Measurements from ENCODE around the gene TANGO6.
"Not testable (repeated sequence)": the region's sequence is repeated elsewhere in the genome, so short reads cannot be mapped to it uniquely, and the experiment has no call there.

Gene TANGO6

DNA sequence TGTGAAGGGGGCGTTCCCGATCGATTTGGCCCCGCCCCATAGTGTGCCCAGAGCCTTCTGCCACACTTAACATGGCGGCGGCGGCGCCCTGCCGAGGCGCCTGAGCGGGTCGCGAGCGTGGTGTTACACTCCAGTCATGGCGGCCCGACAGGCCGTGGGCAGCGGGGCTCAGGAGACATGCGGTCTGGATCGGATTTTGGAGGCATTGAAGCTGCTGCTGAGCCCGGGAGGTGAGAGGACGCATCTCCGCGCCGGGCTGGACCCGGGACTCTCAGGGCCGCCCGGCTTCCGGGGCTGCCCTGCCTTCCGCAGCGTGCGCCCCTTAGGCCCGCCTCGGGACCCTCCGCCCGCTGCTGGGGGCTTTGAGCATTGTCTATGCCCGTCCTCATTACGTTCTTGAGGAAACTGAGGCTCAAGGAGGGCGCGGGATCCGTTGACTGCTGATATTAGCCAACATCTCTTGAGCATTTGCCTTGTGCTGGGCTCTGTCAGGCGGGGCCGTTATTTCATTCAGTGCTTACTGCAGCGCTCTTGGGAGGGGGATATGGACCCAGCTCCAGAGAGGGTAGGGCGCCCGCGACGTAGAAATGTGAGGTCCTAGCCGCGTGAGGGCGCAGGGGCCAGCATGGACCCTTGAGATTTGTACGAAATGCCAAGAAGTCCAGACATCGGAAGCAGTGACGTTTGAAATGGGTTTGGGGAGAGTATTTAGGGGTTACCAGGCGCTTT, at the start of gene TANGO6:
TANGO6 (plus strand) TSS at position 50 of the 729 bp plus-strand sequence; CDS start at position 137, 87 bp downstream.
- DNase-seq, result peak; percentile 89

DNA sequence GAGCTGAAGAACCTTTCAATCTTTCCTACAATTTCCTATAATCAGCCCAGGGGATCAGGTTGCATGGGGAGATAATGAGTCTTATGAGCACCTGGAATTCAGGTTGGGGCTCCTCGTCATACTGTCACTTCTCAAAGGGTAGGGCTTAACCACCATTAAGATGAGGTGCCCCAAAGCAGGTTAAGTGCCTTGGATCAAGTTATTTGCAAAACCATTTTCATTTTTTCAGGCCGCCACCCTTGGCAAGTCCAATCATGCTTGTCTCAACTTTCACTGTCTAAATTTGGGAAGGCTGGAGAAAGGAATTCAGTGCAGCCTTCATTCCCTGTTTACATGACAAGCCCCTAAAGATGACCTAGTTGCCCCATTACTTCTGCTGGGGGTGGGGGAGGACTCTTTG, 44.9 kb upstream of the TANGO6 start:
- no peak for DNase-seq

DNA sequence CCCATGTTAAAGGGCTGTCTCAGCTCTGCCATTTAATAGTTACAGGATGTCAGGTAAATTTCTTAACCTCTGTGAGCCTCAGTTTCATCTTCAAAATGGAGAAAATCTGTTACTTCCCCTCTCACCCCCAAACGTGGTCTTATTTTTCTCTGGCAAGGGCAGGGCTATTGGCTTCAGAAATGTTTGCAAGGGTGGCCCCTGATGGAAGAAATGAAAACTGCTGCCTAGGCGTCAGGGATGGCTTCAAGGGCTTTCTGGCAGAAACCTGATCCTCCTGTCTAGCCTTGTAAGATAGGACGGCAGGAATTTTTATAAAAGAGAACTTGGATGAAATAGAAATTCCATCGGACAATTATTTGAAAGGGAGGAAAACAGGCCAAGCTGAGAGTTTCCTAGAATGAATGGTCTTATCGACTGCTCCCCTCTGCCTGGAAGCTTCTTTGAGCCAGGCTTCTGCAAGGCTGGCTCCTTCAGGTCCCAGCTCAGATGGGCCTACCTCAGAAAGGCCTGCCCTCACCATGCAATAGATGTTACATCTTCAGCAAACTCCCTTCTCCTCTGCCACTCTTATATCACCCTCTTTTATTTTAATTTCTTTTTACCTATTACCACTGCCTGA, 43.0 kb upstream of the TANGO6 start:
- DNase-seq, result peak; percentile 48

DNA sequence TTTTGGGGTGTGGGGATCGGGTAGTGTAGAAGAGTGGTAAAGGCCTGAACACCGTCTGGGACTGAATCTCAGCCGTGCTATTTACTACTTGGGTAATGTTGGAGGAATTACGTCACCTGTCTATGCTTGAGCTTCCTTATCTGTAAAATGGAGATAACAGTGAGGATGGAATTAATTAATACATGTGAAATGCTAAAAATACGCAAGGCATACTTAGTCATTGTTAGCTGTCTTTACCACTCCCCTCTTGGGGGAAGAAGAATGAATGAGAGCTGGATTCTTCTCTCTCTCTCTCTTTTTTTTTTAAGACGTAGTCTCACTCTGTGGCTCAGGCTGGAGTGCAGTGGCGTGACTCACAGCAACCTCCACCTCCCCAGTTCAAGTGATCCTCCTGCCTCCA, 41.1 kb upstream of the TANGO6 start:
- DNase-seq, result no peak

DNA sequence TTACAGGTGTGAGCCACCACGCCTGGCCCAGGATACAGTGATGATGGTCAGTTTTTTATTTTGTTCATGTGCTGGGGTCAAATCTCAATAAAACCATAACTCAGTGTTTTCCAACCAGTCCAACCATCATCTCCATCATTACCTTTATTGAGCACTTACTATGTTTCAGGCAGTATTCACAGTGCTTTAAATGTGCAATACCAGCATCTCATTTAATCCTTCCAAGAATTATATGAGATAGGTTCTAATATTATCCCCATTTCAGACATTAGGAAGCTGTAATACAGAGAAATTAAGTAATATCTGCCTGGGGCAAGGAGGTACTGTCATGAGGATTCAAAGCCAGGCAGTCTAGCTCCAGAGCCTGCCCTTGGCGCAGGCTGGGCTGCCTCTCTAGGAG, 36.9 kb upstream of the TANGO6 start:
- DNase-seq, result no peak

DNA sequence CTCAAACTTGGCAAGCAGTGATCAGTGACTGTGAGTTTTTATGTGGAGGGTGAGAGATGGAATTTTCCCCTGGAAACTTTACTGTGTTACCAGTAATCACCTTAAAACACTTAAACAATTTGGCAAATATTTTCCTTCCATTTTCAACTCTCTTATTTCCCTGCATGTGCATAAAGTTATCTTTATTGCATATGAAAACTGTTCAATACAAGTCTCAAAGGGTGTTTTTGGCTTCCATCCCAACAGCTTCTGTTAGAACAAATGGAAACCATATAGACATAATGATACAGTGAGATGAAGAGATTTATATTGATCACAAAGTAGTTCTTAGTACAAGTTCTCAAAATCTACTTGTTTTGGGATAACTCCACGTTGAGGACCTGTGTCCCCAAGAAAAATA, 36.4 kb upstream of the TANGO6 start:
- no peak for DNase-seq

DNA sequence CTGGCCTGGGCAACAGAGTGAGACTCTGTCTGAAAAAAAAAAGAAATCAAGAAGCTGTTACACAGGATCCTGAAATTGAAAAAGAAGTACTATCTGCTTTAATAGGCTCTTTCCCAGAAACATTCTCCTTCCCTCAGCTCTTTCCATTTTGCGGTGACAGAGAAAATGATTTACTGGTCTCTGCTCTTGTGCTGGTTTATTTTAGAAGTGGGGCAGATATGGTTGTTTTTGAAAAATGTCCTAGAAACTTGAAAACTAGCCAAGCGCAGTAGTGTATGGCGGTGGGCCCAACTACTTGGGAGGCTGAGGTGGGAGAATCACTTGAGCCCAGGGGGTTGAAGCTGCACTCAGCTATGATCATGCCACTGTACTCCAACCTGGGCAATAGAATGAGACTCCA, 28.8 kb upstream of the TANGO6 start:
- DNase-seq, result no peak

DNA sequence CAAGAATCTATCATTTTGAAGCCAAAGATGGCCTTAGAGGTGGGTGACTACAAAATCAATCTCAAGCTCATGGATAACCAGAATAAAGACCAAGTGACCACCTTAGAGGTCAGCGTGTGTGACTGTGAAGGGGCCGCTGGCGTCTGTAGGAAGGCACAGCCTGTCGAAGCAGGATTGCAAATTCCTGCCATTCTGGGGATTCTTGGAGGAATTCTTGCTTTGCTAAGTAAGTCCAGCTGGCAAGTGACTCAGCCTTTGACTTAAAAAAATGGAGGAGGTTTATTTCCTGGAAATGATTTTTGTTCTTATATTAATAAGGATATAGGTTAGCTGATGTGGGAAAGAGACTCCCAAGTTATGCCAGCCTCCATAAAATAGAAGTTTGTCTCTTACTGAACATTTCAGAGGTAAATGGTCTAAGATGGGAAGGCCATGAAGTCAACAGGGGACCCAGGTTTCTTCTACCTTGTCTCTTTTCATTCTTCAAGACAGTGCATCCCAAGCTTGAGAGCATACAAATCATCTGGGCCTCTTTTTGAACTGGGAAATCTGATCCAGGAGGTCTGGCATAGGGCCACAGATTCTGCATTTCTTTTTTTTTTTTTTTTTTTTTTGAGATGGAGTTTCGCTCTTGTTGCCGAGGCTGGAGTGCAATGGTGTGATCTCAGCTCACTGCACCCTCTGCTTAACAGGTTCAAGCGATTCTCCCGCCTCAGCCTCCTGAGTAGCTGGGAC, 19.8 kb upstream of the TANGO6 start:
- no peak for DNase-seq

DNA sequence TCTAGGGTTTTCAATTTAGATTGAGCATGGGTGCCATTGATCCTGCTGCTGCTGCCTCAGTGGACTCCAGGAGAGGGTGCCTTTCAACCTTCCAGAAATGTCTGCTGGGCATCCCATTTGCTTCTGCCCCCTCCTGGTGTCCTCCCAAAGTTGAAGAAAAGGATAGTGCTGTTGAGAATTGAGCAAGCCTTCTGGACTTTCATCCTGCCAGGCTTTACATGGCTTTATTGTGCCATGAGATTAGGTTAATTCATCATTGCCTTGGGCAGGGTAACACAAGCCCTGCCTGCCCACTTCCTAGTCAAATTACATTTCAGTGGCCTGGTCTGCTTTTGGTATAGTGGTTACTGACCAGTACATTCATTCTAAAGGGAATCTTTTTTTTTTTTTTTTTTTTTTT, 17.9 kb upstream of the TANGO6 start:
- no peak for DNase-seq

DNA sequence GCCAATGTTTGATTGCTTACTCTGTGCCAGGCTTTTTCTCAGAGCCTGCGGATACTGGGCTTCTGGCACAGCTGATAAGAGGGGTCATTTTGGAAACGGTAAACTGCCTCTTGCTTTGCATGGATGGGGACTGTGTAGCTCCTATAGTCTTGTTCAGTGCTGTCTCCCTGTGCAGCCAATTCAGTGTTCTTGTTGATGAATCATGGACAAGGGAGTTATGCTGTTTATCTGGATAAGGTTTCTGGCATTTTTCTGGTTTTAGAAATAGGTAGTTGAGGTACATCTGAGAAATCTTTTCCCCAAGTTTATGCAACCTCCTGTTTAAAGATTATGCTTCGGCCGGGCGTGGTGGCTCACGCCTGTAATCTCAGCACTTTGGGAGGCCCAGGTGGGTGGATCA, 16.7 kb upstream of the TANGO6 start:
- no peak for DNase-seq

DNA sequence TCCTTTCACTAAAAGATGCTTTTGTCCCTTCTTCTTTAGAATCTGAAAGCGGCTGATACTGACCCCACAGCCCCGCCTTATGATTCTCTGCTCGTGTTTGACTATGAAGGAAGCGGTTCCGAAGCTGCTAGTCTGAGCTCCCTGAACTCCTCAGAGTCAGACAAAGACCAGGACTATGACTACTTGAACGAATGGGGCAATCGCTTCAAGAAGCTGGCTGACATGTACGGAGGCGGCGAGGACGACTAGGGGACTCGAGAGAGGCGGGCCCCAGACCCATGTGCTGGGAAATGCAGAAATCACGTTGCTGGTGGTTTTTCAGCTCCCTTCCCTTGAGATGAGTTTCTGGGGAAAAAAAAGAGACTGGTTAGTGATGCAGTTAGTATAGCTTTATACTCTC, 10.1 kb upstream of the TANGO6 start:
- DNase-seq, result no peak

DNA sequence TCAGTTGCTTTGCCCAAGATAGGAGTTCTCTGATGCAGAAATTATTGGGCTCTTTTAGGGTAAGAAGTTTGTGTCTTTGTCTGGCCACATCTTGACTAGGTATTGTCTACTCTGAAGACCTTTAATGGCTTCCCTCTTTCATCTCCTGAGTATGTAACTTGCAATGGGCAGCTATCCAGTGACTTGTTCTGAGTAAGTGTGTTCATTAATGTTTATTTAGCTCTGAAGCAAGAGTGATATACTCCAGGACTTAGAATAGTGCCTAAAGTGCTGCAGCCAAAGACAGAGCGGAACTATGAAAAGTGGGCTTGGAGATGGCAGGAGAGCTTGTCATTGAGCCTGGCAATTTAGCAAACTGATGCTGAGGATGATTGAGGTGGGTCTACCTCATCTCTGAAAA, 8.8 kb upstream of the TANGO6 start:
- no peak for DNase-seq

DNA sequence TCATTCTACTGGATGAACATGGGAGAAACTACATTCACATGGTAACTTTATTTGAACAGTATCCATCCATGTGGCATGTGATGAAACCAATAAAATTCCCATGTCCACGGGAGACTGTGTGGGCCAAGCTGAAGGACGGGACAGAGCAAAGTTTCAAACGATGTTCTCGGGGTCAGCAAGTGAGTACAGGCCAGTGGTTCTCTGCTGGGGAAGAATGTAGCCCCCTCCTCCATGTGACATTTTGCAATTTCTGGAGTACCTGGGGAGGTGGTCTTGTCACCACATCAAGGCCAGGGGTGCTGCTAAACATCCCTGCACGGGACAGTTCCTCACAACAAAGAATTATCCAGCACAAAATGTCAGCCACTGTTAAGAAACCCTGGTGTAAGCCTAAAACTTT, 7.4 kb upstream of the TANGO6 start:
- no peak for DNase-seq

DNA sequence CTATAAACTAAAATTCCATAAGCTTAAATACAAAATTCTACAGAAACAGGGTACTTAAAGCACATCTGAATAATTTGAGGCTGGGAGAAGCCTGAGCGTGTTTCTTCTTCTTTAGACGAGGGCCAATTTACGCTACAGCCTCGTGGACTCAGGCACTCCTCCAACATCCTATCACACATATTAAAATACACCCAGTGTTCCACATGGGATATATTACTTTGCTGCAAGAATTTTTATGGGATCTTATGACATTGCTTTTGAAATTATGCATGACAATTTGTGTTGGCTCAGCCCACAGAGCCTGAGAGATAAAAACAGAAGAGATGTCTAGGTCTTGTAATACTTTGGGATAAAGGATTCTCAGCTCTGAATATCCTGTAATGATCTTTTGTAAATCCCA, 3.5 kb upstream of the TANGO6 start:
- DNase-seq, result no peak

DNA sequence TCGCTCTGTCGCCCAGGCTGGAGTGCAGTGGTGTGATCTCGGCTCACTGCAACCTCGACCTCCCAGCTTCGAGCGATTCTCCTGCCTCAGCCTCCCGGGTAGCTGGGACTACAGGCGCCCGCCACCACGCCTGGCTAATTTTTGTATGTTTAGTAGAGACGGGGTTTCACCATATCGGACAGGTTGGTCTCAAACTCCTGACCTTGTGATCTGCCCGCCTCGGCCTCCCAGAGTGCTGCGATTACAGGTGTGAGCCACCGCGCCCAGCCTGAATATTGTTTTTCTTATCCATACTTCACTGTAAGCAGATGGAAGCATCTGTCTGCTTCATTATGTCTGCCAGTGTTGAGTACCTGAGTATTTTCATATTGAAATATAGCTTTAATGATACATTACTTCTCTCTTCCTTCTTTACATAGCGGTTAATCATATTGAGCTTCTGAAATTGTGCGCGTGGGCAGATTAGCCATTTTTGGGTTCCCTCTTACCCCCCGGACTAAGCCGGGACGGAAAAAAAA, 308 bp upstream of the TANGO6 start:
- not testable (repeated sequence) for DNase-seq

DNA sequence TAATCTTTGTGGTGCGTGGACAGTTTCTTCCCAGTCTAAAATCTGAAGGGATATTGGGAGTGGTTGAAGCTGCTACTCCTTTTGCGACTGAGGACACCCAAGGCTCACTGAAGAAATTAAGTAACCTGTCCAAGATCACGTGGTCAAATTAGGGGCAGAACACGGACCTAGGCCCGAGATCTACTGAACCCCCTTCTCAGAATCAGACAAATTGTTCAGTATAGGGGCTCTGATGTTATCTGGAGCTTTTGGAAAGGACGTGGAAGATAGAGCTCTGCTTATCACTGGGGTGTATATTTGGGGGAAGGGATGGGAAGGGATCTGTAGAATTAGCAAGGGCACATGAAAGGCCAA, 857 bp downstream of the TANGO6 start:
- no peak for DNase-seq

DNA sequence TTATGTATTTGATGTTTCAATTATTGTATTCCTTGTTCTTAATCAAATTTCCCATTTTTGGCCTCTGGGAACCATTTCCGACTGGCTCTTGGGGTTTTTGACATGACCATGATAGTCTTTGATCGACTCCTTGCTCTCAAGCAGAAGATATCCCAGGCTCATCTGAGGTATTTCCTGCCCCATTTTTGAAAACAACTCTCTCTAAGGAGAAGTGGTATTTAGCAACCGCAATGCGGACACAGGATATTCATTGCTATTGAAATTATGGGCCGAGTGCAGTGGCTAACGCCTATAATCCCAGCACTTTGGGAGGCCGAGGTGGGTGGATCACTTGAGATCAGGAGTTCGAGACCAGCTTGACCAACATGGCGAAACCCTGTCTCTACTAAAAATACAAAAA, 5.5 kb downstream of the TANGO6 start:
- no peak for DNase-seq

DNA sequence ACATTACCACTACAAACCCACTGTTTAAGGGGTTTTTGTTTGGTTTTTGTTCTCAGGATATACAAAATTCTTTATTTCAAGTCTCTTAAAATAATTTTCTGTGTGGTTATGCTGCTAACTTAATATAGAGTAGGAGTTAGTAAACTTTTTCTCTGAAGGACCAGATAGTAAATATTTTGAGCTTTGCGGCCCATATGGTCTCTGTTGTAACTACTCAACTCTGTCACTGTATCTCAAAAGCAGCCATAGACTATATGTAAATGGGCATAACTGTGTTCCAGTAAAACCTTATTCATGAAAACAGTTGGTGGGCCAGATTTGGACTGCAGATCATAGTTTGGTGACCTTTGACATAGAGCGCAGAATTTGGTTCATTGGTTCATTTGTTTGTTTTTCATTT, 7.2 kb downstream of the TANGO6 start:
- DNase-seq, result no peak

DNA sequence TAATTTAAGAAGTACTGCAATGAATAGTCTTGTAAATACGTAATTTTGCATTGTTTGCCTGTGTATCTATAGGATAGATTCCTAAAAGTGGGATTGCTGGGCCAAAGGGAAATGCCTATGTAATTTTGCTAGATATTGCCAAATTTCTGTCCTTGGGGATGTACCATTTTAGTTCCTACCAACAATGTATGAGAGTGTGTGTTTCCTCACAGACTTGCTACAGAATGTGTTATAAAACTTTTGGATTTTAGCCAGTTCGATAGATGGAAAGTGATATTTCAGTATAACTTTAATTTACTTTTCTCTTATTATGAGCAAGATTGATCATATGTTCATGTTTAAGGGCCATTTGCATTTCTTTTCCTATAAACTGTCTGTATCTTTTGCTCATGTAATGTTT, 8.3 kb downstream of the TANGO6 start:
- no peak for DNase-seq

DNA sequence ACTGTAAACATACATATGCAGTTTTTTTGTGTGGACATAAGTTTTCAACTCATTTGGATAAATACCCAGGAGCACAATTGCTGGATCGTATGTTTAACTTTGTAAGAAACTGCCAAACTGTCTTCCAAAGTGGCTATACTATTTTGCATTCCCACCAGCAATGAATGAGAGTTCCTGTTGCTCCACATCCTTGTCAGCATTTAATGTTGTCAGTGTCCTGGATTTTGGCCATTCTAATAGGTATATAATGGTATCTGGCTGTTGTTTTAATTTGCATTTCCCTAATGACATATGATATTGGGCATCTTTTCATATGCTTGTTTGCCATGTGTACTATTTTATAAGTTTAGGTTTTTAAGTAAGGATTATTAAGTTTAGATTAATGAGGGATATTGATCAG, 14.1 kb downstream of the TANGO6 start:
- DNase-seq, result no peak

DNA sequence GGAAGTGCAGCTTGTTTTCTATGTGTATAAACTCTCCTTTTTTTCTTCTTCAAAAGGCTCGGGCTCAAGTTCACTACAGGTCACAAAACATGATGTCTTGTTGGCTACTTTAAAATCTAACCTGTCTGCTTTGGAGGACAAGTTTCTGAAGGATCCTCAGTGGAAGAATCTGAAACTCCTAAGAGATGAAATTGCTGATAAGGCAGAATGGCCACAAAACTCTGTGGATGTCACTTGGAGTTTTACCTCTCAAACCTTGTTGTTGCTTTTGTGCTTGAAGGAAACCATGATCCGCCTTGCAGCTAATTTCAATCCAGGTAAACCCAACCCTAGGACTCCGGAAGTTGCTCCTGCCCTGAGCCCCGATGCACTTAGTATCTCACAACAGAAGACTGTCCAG, 16.5 kb downstream of the TANGO6 start:
- DNase-seq, result no peak

DNA sequence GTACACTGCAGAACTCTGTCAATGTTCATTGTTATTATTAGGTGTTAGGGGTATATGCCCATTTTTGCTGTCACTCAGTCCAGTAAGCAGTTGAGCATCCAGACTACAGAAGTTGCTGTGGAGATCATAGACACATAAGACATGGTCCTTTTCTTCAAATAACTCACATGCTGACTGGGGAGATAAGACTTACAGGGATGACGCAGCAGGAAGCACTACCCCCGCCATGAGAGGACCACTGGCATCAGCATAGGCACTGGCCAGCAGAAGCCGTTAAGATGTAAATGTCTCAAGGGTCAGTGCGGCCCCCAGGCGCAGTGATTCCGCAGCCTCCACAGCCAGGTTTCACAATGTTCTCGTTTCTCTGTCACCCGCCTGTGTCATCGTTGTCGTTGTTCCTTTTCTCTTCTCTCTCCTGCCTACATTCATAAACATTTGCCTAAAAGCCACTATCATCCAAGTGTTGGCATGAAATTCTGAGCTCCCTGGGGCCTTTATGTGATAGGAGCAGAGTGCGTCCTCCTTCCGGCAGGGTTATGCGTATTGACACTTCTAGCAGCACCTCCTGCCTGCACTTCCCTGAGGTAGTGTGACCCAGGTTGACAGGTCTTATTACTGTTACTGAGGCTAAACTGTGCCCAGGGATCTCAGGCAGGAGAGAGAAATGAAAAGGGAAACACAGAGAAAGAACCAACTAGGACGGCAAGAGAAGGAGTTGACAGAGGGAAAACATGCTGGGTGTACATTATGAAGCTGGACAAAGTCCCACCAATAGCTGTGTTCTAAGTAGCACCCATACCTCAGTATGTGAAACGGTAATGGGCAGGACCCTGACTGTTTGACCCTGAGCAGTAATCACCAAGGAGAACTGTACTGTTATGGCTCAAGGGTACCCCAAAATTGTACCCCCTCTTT, 17.9 kb downstream of the TANGO6 start:
- DNase-seq, result no peak

DNA sequence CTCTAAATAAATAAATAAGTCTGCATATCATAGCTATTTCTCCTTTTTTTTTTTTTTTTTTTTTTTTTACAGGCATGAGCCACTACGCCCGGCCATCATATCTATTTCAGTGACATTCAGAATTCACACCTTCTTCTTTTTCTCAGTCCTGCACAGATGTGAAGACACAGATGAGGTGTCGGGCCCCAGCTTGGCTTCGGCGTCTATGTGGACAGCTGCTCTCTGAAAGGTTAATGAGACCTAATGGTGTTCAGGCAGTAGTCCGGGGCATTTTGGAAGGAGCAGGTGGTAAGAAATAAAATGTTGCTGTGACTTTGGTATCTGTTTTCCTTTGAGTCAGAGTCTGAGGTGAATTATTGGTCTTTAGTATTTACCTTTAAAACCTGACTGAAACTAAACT, 23.6 kb downstream of the TANGO6 start:
- DNase-seq, result no peak
